ENCODE results near the gene UVRAG.
"Not testable (repeated sequence)": the region's sequence is repeated elsewhere in the genome, so short reads cannot be mapped to it uniquely, and the experiment has no call there.

The UVRAG gene

DNA sequence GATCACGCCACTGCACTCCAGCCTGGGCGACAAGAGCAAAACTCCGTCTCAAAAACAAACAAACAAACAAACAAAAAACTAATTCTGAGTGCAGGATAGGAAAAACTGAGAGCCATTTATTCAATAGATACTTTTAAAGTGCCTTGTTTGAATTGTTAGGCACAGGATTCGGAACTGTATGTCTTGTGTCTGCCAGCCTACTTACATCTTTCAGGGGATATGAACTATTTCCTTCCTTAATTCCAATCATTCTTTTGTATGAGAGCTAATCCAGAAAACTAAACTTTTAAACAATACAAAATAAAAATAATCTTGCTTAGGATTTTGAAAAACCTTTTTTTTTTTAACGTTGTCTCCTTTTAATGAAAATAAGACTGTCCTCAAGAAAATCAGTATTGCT is 12.6 kb downstream of the UVRAG start:
- no peak overlapping the region for H3K9ac ChIP-seq (ENCODE audit: low read depth, low read length)
- no peaks in the 10 kb centered on the region for H3K4me1 ChIP-seq (ENCODE audit: insufficient read depth, low read length)
- no peaks in the 10 kb centered on the region for H3K9me3 ChIP-seq (ENCODE audit: control insufficient read depth, insufficient read depth, low read length)
- no peaks in the 10 kb centered on the region for H3K36me3 ChIP-seq (ENCODE audit: insufficient read depth, low read length)

DNA sequence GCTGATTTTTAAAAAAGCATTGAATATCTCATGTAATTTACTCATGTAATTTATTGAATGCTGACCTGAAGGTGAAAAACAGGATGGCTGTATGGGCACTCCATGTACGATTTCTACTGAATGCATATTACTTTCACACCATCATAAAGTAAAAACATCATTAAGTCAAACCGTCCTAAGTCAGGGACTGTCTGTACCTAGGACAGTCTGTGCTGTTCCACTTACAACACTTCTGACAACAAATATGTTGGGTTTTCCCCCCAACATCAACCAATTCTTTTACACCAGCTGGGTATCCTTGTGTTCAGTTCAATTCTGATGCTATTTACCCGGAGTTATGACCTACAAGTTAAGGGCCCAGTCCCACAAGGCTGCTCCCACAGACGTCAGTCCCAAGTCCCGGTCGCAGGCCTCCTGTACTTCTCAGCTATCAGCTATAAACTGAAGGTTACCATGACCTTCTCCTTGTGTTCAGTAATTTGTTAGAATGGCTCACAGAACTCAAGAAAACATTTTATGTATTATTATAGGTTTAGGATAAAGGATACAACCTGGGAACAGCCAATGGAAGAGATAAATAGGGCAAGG is 17.0 kb downstream of the UVRAG start:
- Histone ChIP-seq H3K9ac (ENCODE audit: low read depth, low read length) (no peak overlapping the region), H3K9me3 (ENCODE audit: control insufficient read depth, insufficient read depth, low read length) (no peaks in the 10 kb centered on the region), H3K4me1 (ENCODE audit: insufficient read depth, low read length) (no peaks in the 10 kb centered on the region), H3K36me3 (ENCODE audit: insufficient read depth, low read length) (no peaks in the 10 kb centered on the region)

DNA sequence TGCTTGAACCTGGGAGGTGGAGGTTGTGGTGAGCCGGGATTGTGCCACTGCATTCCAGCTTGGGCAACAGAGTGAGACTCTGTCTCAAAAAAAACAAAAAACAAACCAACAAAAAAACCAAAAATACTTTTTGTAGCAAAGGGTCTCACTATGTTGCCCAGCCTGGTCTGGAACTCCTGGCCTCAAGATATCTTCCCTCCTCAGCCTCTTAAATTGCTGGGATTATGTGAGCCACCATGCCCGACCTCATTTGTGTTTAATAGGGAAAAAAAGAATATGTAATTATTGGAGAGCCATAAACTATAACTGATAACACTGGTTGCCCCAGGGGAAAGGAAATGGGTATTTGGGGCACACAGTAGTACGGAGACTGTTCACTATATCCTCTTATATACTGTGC is 19.7 kb downstream of the UVRAG start:
- Histone ChIP-seq H3K36me3 (ENCODE audit: insufficient read depth, low read length) (no peaks in the 10 kb centered on the region), H3K4me1 (ENCODE audit: insufficient read depth, low read length) (no peaks in the 10 kb centered on the region), H3K9me3 (ENCODE audit: control insufficient read depth, insufficient read depth, low read length) (no peaks in the 10 kb centered on the region), H3K9ac (ENCODE audit: low read depth, low read length) (no peak overlapping the region)

DNA sequence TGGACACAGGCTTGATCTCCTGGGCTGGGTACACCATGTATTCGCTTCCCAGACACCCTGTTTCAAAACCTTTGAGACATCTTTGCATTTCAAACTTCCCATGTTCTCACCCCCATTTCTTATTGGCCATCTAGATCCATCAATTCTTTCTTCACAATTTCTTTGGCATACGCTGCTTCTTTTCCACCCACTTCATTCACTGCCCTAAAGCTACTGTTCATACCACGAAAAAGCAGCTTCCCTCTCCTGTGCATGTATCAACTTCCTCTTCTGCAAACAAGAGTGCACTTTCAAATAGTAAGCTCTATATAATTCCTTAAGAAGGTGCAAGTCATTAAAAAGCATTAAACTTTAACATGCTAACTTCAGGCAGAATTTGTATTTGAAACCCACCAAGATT is 21.4 kb downstream of the UVRAG start:
- Histone ChIP-seq H3K9ac (ENCODE audit: low read depth, low read length) (no peak overlapping the region), H3K36me3 (ENCODE audit: insufficient read depth, low read length) (no peaks in the 10 kb centered on the region), H3K9me3 (ENCODE audit: control insufficient read depth, insufficient read depth, low read length) (no peaks in the 10 kb centered on the region), H3K4me1 (ENCODE audit: insufficient read depth, low read length) (no peaks in the 10 kb centered on the region)

DNA sequence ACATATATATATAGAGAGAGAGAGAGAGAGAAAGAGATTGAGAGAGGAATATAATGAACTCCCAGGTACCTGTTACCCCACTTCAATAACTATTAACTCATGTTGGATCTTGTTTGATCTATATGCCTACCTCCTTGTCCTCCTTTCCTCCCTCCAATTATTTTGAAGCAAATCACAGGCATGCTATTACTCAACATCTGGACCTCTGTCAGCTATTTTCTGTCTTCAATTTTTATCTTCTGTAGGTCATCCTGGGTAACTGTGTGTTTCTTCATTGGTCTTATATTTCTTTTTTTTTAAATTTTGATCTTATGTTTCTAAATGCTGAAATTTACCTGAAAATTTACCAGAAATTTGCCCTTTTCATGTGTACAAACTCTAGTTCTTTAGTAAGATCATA is 24.8 kb downstream of the UVRAG start:
- Histone ChIP-seq H3K4me1 (ENCODE audit: insufficient read depth, low read length) (no peaks in the 10 kb centered on the region), H3K9me3 (ENCODE audit: control insufficient read depth, insufficient read depth, low read length) (no peaks in the 10 kb centered on the region), H3K9ac (ENCODE audit: low read depth, low read length) (no peak overlapping the region), H3K36me3 (ENCODE audit: insufficient read depth, low read length) (no peaks in the 10 kb centered on the region)

DNA sequence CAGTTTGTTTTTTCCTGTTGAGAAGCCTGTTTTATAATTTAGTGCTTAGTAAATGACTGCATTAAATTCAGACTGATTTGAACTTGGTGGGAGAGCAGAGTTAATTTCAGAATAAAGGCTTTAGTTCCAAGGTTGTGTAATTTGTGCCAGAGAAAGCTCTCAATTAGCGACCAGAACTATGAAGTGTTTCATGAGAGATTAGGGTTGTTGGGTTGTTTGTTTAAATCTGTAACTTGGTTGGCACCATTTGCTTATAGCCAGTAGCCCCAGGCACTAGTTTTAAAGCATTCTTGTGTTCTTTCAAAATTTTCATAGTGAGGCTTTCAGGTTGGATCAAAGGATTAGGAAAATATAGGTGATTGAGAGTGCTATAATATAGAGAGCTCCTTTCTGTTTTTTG is 25.5 kb downstream of the UVRAG start:
- Histone ChIP-seq H3K9ac (ENCODE audit: low read depth, low read length) (no peak overlapping the region), H3K9me3 (ENCODE audit: control insufficient read depth, insufficient read depth, low read length) (no peaks in the 10 kb centered on the region), H3K4me1 (ENCODE audit: insufficient read depth, low read length) (no peaks in the 10 kb centered on the region), H3K36me3 (ENCODE audit: insufficient read depth, low read length) (no peaks in the 10 kb centered on the region)

DNA sequence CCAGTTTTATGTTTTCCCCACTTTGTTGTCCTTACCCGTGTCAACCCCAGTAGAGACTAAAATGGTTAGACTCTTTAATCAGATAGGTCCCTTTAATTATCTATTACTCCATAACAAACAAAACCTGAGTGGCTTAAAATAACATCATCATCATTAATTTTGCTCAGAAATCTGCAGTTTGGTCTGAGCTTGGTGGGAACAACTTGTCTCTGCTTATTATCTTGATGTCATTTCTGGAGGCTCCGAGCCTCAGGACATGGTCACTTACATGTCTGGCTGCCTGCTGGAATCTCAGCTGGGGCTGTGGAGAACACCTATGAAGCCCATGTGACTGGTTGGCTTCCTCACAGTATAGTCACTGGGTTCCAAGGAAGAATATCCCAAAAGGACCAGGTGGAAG is 26.7 kb downstream of the UVRAG start:
- no peaks in the 10 kb centered on the region for H3K36me3 ChIP-seq (ENCODE audit: insufficient read depth, low read length)
- H3K9me3 ChIP-seq (ENCODE audit: control insufficient read depth, insufficient read depth, low read length), result no peaks in the 10 kb centered on the region
- no peak overlapping the region for H3K9ac ChIP-seq (ENCODE audit: low read depth, low read length)
- no peaks in the 10 kb centered on the region for H3K4me1 ChIP-seq (ENCODE audit: insufficient read depth, low read length)

DNA sequence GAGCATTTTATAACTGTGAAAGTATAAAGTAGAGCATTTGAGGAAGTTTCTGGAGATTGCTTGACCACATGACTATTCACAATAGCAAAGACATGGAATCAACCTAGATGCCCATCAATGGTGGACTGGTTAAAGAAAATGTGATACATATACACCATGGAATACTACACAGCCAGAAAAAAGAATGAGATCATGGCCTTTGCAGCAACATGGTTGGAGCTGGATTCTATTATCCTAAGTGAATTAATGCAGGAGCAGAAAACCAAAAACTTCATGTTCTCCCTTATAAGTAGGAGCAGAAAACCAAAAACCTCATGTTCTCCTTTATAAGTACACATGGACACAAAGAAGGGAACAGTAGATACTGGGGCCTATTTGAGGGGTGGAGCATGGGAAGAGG is 30.3 kb downstream of the UVRAG start:
- H3K9ac ChIP-seq (ENCODE audit: low read depth, low read length), result no peak overlapping the region

DNA sequence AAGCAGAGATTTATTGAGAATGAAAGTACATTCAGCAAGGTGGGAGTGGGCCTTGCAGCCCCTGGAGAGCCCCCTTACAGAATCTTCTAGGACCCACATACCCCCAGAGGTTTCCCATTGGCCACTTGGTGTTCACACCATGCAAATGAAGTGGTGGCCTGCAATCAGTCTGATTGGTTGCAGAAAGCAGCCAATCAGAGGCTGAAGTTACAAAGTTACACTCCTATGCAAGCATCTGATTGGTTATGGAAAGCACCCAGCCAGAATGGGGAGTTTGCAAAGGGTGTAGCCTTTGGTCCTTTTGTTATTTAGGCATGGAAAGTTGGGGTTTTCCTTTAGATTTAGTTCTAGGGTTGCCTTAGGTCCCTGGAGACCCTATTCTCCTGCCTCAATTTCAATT is 34.9 kb downstream of the UVRAG start:
- Histone ChIP-seq H3K36me3 (ENCODE audit: insufficient read depth, low read length) (no peaks in the 10 kb centered on the region), H3K4me1 (ENCODE audit: insufficient read depth, low read length) (no peaks in the 10 kb centered on the region), H3K9me3 (ENCODE audit: control insufficient read depth, insufficient read depth, low read length) (no peaks in the 10 kb centered on the region), H3K9ac (ENCODE audit: low read depth, low read length) (no peak overlapping the region)

More for the DNA sequence above, 30.3 kb downstream of the UVRAG start:
- Histone ChIP-seq H3K36me3 (ENCODE audit: insufficient read depth, low read length) (no peaks in the 10 kb centered on the region), H3K9me3 (ENCODE audit: control insufficient read depth, insufficient read depth, low read length) (no peaks in the 10 kb centered on the region), H3K4me1 (ENCODE audit: insufficient read depth, low read length) (no peaks in the 10 kb centered on the region)

DNA sequence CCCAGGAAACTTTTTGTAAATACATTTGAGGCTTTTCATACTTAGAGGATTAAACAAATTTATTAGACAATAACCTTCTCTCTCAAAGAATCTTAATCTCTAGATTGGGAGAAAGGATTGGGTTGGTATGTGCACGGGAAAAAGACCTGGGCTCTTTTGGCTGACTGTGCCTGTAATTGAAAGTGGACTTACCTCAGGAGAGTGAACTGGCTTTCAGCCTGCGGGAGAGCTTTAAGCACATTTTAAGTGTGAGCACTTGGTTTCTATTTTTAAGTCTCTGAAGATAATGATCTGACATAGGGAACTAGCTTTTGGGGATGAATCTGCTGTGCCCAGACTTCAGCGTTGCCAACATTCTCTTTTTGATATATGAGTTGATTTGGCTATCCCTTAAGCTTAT is 35.8 kb downstream of the UVRAG start:
- no peaks in the 10 kb centered on the region for H3K36me3 ChIP-seq (ENCODE audit: insufficient read depth, low read length)
- no peak overlapping the region for H3K9ac ChIP-seq (ENCODE audit: low read depth, low read length)
- H3K9me3 ChIP-seq (ENCODE audit: control insufficient read depth, insufficient read depth, low read length), result no peaks in the 10 kb centered on the region
- no peaks in the 10 kb centered on the region for H3K4me1 ChIP-seq (ENCODE audit: insufficient read depth, low read length)

DNA sequence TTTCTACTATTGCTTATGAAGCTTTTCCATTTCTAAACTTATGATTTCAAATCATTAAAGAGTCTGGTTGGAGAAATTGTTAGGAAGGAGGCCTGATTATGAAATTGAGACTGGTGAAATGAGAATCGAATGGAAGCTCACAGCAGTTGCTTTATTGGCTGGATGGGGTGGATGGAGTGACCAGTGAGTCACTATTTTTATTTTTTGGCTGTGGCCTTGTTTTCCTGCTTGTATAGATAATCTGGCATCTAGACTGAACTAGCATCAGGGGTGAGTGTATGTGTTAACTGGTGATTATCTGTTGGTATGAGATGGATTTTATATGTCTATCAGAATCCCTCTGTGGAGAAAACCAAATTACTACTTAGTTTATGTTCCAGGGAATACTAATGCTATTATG is 36.2 kb downstream of the UVRAG start:
- Histone ChIP-seq H3K9ac (ENCODE audit: low read depth, low read length) (no peak overlapping the region), H3K9me3 (ENCODE audit: control insufficient read depth, insufficient read depth, low read length) (no peaks in the 10 kb centered on the region), H3K36me3 (ENCODE audit: insufficient read depth, low read length) (no peaks in the 10 kb centered on the region), H3K4me1 (ENCODE audit: insufficient read depth, low read length) (no peaks in the 10 kb centered on the region)

DNA sequence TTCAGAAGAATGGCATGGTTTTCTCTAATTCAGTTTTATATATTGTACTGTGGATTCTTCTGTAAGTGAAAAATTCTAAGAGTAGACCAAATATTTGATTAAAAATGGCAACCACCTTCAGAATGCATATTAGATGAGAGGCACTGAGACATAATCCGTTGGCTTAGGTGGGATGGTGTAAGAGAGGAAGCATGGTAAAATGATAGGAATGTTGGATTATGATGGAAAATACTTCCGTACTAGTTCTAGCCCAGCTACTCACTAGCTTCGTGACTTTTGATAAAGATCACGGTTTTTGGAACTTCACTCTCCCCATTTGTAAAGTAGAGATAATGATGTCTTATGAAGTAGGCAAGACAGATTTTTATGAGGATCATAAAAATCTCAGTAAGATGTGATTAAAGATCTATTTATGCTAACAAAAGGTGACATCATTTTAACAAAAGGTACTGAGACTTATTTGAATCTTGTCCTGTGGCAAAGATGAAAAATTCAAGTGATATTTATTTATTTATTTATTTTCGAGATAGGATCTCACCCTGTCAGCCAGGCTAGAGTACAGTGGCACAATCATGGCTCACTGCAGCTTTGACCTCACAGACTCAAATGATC is 37.5 kb downstream of the UVRAG start:
- no peaks in the 10 kb centered on the region for H3K4me1 ChIP-seq (ENCODE audit: insufficient read depth, low read length)
- no peaks in the 10 kb centered on the region for H3K9me3 ChIP-seq (ENCODE audit: control insufficient read depth, insufficient read depth, low read length)
- no peaks in the 10 kb centered on the region for H3K36me3 ChIP-seq (ENCODE audit: insufficient read depth, low read length)
- no peak overlapping the region for H3K9ac ChIP-seq (ENCODE audit: low read depth, low read length)

DNA sequence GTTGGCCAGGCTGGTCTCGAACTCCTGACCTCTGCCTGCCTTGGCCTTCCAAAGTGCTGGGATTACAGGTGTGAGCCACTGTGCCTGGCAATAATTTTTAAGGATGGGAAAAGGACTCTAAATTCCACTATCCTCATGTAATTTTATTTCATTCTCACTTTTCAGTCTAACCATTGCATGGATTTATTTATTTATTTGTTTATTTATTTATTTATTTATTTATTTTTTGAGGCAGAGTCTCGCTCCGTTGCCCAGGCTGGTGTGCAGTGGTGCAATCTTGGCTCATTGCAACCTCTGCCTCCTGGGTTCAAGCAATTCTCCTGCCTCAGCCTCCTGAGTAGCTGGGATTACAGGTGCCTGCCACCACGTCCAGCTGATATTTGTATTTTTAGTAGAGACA is 38.6 kb downstream of the UVRAG start:
- not testable (repeated sequence) for H3K9ac ChIP-seq (ENCODE audit: low read depth, low read length); H3K36me3 ChIP-seq (ENCODE audit: insufficient read depth, low read length); H3K9me3 ChIP-seq (ENCODE audit: control insufficient read depth, insufficient read depth, low read length); H3K4me1 ChIP-seq (ENCODE audit: insufficient read depth, low read length)

DNA sequence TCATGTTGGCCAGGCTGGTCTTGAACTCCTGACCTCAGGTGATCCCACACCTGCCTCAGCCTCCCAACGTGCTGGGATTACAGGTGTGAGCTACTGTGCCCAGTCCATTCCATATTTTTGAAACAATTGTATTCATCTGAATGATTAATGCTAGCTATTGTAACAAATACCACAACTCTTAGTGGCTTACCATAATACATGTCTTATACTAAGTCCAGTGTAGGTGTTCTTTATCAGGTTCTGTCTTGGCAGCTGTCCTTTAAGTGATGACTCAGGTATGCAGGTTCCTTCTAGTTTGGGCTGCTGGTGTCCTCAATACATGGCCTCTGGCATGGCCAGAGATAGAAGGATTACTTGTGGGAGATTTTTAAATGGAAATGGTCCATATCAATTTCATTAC is 39.0 kb downstream of the UVRAG start:
- H3K9me3 ChIP-seq (ENCODE audit: control insufficient read depth, insufficient read depth, low read length), result no peaks in the 10 kb centered on the region
- H3K4me1 ChIP-seq (ENCODE audit: insufficient read depth, low read length), result no peaks in the 10 kb centered on the region
- H3K9ac ChIP-seq (ENCODE audit: low read depth, low read length), result no peak overlapping the region
- H3K36me3 ChIP-seq (ENCODE audit: insufficient read depth, low read length), result no peaks in the 10 kb centered on the region

DNA sequence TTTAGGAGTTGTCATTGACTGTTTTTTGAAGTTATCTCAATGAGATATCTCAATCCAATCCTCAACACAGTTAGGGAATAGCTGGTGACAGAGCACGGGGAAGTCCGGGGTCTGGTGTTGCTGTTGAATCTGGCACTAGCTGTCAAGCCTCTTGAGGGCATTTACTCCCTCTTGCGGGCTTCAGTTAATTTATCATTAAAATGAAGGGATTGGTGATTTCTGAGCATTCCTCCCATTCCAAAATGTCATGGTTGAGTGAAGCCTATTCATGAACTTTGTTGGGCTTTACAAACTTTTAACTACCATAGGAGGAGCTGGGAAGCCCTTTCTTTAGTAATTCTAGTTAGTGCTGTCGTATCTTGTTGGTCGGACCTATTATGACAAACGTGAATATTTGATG is 40.2 kb downstream of the UVRAG start:
- Histone ChIP-seq H3K9ac (ENCODE audit: low read depth, low read length) (no peak overlapping the region), H3K9me3 (ENCODE audit: control insufficient read depth, insufficient read depth, low read length) (no peaks in the 10 kb centered on the region), H3K36me3 (ENCODE audit: insufficient read depth, low read length) (no peaks in the 10 kb centered on the region), H3K4me1 (ENCODE audit: insufficient read depth, low read length) (no peaks in the 10 kb centered on the region)

DNA sequence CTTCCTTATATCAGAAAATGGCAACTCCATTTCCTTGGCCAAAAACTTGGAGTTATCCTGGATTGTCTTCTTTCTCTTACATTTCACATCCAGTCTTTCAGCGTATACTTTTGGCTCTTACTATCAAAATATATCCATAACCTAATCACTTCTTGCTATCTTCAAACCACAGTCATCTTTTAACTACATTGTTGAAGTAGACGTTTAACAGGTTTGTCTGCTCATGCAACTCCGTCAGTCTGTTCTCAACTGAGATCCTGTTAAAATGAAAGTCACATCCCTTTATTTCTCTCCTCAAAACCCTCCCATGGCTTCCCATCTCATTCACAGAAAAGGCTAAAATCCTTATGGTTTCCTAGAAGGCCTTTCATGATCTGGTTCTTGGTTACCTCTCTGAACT is 41.9 kb downstream of the UVRAG start:
- Histone ChIP-seq H3K4me1 (ENCODE audit: insufficient read depth, low read length) (no peaks in the 10 kb centered on the region), H3K9me3 (ENCODE audit: control insufficient read depth, insufficient read depth, low read length) (no peaks in the 10 kb centered on the region), H3K36me3 (ENCODE audit: insufficient read depth, low read length) (no peaks in the 10 kb centered on the region), H3K9ac (ENCODE audit: low read depth, low read length) (no peak overlapping the region)

All from ES-I3 (cell line).